PFSK-1 (cell line): ENCODE measurements around the gene IL36RN.

ENCODE experiments used
- FOXP2 ChIP-seq: optimal IDR thresholded peaks from 2 replicates; pipeline ENCODE3; 2011; ENCODE audit warnings: borderline replicate concordance, control low read depth, inconsistent platforms; ENCODE audit not compliant: insufficient read depth; ENCODE audit errors: extremely low read length, extremely low read depth
- POLR2AphosphoS5 ChIP-seq: IDR thresholded peaks from 2 replicates; pipeline ENCODE4 v1.6.1; 2012; ENCODE audit warnings: low read depth, mild to moderate bottlenecking, control low read depth, low read length, moderate library complexity
- SIN3A ChIP-seq: IDR thresholded peaks from 2 replicates; pipeline ENCODE4 v1.6.1; 2012; ENCODE audit warnings: mild to moderate bottlenecking, low read length, moderate library complexity, borderline replicate concordance; ENCODE audit not compliant: insufficient read depth
- TAF1 ChIP-seq: IDR thresholded peaks from 2 replicates; pipeline ENCODE4 v1.6.1; 2012; ENCODE audit warnings: low read length, control low read depth, borderline replicate concordance; ENCODE audit not compliant: insufficient read depth
- TF ChIP-seq, protein P1 (sequence below), 2 experiments: IDR thresholded peaks; 2 replicates each; pipeline versions ENCODE4 v1.6.1 to v1.8.0; 2011 to 2012; ENCODE audit warnings: low read depth in 2 of 2, low read length in 2 of 2, control low read depth in 1 of 2, inconsistent platforms in 1 of 2, mild to moderate bottlenecking in 1 of 2, moderate library complexity in 1 of 2; ENCODE audit not compliant: insufficient read depth in 1 of 2

Gene IL36RN

DNA sequence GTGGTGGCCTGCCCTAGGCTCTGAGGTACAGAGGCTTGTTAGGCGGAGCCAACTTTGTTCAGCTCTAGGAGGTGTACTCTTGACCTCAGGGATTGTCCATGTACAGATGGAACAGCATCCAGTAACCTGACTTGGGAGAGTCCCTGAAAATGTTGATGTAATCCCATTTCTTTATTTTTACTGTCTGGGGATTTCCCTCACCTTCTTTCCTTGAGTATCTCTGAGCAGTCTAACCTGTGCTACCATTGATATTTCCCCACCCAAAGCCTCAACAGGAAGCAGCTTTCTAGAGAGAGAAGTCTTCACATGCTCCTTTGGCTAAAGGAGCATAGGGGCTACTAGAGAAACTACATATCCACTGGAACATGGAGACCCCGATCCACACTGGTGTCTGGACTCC lies 43.3 kb upstream of the IL36RN start:
- no peak for TF ChIP-seq TAF1
- TF ChIP-seq, protein P1, sequence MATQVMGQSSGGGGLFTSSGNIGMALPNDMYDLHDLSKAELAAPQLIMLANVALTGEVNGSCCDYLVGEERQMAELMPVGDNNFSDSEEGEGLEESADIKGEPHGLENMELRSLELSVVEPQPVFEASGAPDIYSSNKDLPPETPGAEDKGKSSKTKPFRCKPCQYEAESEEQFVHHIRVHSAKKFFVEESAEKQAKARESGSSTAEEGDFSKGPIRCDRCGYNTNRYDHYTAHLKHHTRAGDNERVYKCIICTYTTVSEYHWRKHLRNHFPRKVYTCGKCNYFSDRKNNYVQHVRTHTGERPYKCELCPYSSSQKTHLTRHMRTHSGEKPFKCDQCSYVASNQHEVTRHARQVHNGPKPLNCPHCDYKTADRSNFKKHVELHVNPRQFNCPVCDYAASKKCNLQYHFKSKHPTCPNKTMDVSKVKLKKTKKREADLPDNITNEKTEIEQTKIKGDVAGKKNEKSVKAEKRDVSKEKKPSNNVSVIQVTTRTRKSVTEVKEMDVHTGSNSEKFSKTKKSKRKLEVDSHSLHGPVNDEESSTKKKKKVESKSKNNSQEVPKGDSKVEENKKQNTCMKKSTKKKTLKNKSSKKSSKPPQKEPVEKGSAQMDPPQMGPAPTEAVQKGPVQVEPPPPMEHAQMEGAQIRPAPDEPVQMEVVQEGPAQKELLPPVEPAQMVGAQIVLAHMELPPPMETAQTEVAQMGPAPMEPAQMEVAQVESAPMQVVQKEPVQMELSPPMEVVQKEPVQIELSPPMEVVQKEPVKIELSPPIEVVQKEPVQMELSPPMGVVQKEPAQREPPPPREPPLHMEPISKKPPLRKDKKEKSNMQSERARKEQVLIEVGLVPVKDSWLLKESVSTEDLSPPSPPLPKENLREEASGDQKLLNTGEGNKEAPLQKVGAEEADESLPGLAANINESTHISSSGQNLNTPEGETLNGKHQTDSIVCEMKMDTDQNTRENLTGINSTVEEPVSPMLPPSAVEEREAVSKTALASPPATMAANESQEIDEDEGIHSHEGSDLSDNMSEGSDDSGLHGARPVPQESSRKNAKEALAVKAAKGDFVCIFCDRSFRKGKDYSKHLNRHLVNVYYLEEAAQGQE (IDR thresholded peaks at IDR 0.05; ENCODE audit: insufficient read depth in 1 of 2, low read depth in 2 of 2, low read length in 2 of 2): no peak
- TF ChIP-seq SIN3A: no peak
- TF ChIP-seq POLR2AphosphoS5: no peak
- TF ChIP-seq FOXP2: no peak

DNA sequence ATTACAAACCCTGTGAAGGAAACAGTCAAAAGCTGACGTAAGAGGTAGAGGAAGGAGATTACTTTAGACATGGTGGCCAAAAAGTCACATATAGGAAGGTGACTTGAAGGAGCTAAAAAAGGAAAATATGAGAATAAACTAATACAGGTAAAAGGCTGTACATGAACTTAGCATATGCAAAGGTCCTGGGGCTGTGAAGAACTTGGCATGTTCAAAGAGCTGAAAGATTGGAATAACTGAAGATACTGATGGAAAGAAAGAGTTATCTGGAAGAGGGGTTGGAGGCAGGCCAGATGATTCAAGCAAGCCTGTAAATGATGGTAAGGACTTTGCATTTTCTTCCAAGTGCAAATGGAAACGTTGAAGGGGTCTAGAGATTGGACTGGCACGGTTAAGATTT lies 40.5 kb upstream of the IL36RN start:
- TF ChIP-seq FOXP2: no peak
- TF ChIP-seq, protein P1 (IDR thresholded peaks at IDR 0.05; ENCODE audit: insufficient read depth in 1 of 2, low read depth in 2 of 2, low read length in 2 of 2): no peak
- no peak for TF ChIP-seq TAF1
- TF ChIP-seq POLR2AphosphoS5: no peak
- no peak for TF ChIP-seq SIN3A

DNA sequence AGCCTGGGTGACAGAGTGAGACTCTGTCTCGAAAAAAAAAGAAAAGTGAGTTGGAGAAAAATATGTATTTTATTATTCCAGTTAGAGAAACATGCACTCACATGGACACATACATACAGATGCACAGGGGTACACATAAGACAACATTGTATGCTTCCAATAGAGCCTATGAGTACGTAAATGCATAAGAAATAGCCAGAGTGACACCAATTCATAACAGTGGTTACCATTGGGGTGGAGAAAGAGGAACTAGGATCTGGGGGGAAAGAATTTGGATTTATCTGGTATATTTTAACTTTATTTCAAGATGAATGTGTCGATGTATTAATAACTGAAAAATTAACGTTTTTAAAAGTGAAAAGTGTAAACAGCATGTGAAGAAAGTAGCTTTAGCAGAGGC lies 37.7 kb upstream of the IL36RN start:
- TF ChIP-seq TAF1: no peak
- TF ChIP-seq, protein P1 (IDR thresholded peaks at IDR 0.05; ENCODE audit: insufficient read depth in 1 of 2, low read depth in 2 of 2, low read length in 2 of 2): no peak

DNA sequence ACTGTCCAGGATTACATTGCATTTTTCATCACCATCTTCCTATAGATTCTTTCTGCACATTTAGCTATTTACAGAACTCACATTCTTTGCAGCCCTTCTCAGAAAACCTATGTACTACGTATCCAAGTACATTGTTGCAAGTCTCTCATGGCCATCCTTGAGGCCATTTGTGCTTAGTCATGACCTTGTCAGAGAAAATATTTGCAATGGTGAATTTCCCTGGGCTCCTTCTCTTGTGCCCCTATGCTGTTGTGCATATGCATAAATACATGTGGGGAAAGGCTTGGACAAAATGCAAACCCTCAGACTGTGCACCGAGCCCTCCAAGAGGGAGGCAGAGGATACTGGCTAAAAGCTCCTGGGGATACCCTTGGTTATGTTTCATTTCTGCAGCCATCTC lies 34.2 kb upstream of the IL36RN start:
- TF ChIP-seq FOXP2 (no peak), SIN3A (no peak), TAF1 (no peak), POLR2AphosphoS5 (no peak)
- TF ChIP-seq, protein P1 (IDR thresholded peaks at IDR 0.05; ENCODE audit: insufficient read depth in 1 of 2, low read depth in 2 of 2, low read length in 2 of 2): no peak

DNA sequence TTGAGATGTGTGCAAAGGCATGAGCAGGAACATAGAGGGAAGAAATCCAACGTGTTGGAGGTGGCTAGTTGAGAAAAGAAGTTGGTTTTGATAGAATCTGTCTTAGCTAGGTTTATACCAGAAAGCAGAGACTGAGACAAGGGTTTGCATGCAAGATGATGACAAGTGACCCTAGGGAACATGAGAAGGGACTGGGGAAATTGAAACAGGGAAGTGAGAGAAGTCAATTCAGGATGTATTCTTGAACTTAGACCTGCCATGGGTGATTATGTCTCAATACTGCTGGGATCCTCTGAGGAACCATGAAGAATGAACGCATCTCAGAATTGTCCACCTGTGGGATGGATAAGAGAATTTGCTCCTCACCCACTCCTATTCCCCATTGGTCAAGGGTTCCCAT lies 33.3 kb upstream of the IL36RN start:
- TF ChIP-seq, protein P1 (IDR thresholded peaks at IDR 0.05; ENCODE audit: insufficient read depth in 1 of 2, low read depth in 2 of 2, low read length in 2 of 2): no peak
- TF ChIP-seq FOXP2: no peak
- TF ChIP-seq TAF1: no peak
- no peak for TF ChIP-seq SIN3A
- TF ChIP-seq POLR2AphosphoS5: no peak
